IPS-18a (cell line): ENCODE measurements around the gene ABHD4.
"Not testable (repeated sequence)": the region's sequence is repeated elsewhere in the genome, so short reads cannot be mapped to it uniquely, and the experiment has no call there.

ENCODE experiments used
- H3K27ac ChIP-seq: one replicate; pipeline ENCODE4 v1.5.1; 2013; ENCODE audit warnings: low read length
- H3K27me3 ChIP-seq: one replicate; pipeline ENCODE4 v1.6.1; 2013; ENCODE audit warnings: mild to moderate bottlenecking, low read length; ENCODE audit not compliant: control insufficient read depth, insufficient read depth
- H3K36me3 ChIP-seq: one replicate; pipeline ENCODE4 v1.6.1; 2013; ENCODE audit warnings: low read depth, low read length; ENCODE audit not compliant: control insufficient read depth
- H3K4me1 ChIP-seq: one replicate; pipeline ENCODE4 v1.6.1; 2013; ENCODE audit warnings: low read depth, low read length; ENCODE audit not compliant: control insufficient read depth
- H3K4me3 ChIP-seq: one replicate; pipeline ENCODE4 v1.5.1; 2013; ENCODE audit warnings: low read length
- H3K9ac ChIP-seq: one replicate; pipeline ENCODE4 v1.6.1; 2013; ENCODE audit warnings: mild to moderate bottlenecking, low read length, moderate library complexity
- H3K9me3 ChIP-seq: one replicate; pipeline ENCODE4 v1.6.1; 2013; ENCODE audit warnings: low read depth, low read length; ENCODE audit not compliant: control insufficient read depth

Gene ABHD4

DNA sequence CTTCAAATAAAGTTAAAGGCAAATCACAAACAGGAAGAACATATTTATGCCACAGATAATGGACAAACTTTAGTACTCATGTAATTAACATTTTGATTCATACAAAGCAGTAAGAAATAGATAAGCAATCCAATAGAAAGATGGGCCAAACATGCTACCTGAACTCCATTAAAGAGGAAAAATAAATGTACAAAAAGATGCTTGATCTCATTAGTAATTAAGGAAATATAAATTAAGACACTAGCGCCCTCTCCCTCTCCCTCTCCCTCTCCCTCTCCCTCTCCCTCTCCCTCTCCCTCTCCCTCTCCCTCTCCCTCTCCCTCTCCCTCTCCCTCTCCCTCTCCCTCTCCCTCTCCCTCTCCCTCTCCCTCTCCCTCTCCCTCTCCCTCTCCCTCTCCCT is 37.9 kb downstream of the ABHD4 start:
- not testable (repeated sequence) for H3K4me1 ChIP-seq, H3K27me3 ChIP-seq, H3K9me3 ChIP-seq, H3K27ac ChIP-seq, H3K9ac ChIP-seq, H3K36me3 ChIP-seq, H3K4me3 ChIP-seq

DNA sequence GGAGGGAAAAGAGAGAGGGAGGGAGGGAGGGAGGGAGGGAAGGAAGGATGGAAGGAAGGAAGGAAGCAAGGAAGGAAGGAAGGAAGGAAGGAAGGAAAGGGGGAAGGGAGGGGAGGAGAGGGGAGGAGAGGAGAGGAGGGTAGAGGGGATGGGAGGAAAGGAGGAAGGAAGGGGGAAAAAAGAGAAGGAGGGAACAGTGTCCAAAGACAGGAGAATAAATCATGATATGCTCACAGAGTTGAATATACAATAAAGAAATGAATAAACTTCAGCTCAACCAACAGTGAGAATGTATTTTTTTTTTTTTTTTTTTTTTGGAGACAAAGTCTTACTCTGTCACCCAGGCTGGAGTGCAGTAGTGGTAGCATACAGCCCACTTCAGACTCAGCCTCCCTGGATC is 42.1 kb downstream of the ABHD4 start:
- H3K4me3 ChIP-seq = no peak overlapping the region
- H3K4me1 ChIP-seq = no peaks in the 10 kb centered on the region
- H3K9ac ChIP-seq = no peak overlapping the region
- no peaks in the 10 kb centered on the region for H3K36me3 ChIP-seq
- H3K27ac ChIP-seq = no peak overlapping the region
- no peaks in the 10 kb centered on the region for H3K9me3 ChIP-seq
- no peaks in the 10 kb centered on the region for H3K27me3 ChIP-seq

DNA sequence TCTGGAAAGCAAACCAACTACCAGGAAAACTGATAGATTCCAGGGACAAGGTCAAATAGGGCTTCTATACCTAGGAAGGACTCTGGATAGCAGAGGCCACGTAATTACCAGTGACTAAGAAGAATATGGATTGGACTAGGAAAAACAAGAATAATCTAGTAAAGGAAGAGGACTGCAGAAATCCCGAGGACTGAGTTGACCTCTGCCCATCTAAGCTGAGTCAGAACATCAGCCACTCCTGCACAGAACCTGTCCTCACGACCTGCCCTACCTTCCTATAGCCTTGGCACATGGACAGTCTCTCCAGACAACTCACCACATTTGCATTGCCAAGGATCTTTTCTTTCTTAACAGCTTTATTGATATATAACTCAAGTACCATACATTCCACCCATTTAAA is 43.7 kb downstream of the ABHD4 start:
- Histone ChIP-seq H3K27ac (no peak overlapping the region), H3K4me3 (no peak overlapping the region), H3K4me1 (no peaks in the 10 kb centered on the region)

DNA sequence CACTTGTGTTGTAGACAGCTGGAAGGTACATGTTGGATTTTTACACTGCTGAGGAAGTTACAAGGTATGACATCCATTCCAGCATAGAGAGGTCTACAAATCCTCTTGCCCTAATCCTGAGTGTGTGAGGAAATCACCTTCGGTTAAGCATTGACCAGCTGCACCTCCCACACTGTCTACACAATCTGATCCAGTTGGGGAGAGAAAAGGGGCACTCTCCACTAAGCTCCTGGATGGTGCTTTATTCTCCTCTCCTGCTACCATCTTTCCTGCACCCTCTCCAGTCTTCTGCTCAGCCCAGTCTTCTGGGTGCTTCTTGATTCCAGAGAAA is 46.2 kb downstream of the ABHD4 start, which contains the start of gene OR6J1:
Gene OR6J1, minus strand, starts transcription at position 48 of the 331 bp plus-strand sequence. CDS start 9,541 bp downstream, outside the sequence.
- H3K4me3 ChIP-seq = no peak within 1 kb of the TSS
- no peaks in the 10 kb centered on the region for H3K27me3 ChIP-seq
- H3K9me3 ChIP-seq = no peaks in the 10 kb centered on the region
- H3K27ac ChIP-seq = no peak within 1 kb of the TSS
- no peaks in the 10 kb centered on the region for H3K4me1 ChIP-seq
- H3K9ac ChIP-seq = no peak within 1 kb of the TSS
- H3K36me3 ChIP-seq = no peaks in the 10 kb centered on the region

More for the DNA sequence above, 43.7 kb downstream of the ABHD4 start:
- H3K36me3 ChIP-seq = no peaks in the 10 kb centered on the region
- no peak overlapping the region for H3K9ac ChIP-seq
- H3K27me3 ChIP-seq = no peaks in the 10 kb centered on the region
- H3K9me3 ChIP-seq = no peaks in the 10 kb centered on the region

- Histone ChIP-seq H3K27ac (no peak overlapping the region), H3K4me1 (no peaks in the 10 kb centered on the region), H3K36me3 (no peaks in the 10 kb centered on the region), H3K4me3 (no peak overlapping the region), H3K9ac (no peak overlapping the region), H3K27me3 (no peaks in the 10 kb centered on the region), H3K9me3 (no peaks in the 10 kb centered on the region)
These were observed 48.6 kb downstream of the ABHD4 start for GRCh38 chr14:22646570-22647254.

DNA sequence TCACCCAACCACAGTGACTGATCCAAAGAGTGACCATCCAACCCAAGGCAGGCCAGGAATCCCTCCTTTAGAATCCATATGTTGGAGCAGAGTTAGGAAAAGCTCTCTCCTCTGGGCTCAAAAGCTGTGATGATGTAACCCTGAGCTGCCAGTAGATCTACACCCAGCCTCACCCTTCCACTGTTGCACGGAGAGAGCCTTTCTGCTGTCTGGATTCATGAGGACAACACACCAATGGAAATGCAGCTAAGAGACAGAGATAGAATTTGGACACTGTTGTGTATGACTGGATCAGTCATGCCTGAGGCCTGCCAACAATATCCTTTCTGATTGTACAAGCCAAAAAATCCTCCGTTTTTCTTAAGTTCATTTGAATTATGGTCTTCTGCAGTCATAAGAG is 50.4 kb downstream of the ABHD4 start:
- Histone ChIP-seq H3K4me3 (no peak overlapping the region), H3K36me3 (no peaks in the 10 kb centered on the region), H3K9me3 (no peaks in the 10 kb centered on the region), H3K9ac (no peak overlapping the region), H3K4me1 (no peaks in the 10 kb centered on the region), H3K27ac (no peak overlapping the region), H3K27me3 (no peaks in the 10 kb centered on the region)

DNA sequence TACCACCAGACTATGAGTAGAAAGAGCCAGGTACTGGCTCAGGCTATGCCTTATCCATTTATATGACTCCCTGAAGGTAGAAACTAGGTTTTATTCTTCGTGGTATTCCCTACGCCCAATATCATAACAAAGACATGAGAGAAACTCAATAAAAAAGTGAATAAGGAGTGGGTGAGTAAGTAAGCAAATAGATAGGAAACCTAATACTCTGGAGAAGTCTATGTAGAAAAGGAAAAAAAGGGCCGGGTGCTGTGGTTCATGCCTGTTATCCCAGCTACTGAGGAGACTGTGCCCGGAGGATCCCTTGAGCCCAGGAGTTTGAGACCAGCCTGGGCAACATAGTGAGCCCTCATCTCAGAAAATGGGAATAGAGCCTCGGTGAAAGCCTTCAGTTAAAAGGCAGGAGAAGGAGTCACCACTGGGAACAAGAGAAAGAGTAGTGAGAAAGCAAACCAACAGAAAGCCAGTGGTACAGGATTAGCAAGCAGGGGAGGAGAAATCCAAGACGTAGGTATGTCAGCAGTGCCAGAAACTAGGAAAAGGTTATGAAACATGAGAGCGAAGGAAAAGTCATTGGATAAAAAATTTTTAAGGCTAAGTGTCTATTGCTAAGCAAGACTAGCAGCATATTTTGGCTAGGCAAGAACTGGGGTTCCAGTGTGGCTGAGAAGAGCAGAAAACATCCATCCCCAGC is 52.1 kb downstream of the ABHD4 start:
- Histone ChIP-seq H3K27me3 (no peaks in the 10 kb centered on the region), H3K4me3 (no peak overlapping the region), H3K9me3 (no peaks in the 10 kb centered on the region), H3K9ac (no peak overlapping the region), H3K36me3 (no peaks in the 10 kb centered on the region), H3K27ac (no peak overlapping the region), H3K4me1 (no peaks in the 10 kb centered on the region)

- Histone ChIP-seq H3K9me3 (no peaks in the 10 kb centered on the region), H3K27me3 (no peaks in the 10 kb centered on the region), H3K9ac (no peak overlapping the region), H3K27ac (no peak overlapping the region), H3K4me1 (no peaks in the 10 kb centered on the region), H3K4me3 (no peak overlapping the region), H3K36me3 (no peaks in the 10 kb centered on the region)
These were observed 52.9 kb downstream of the ABHD4 start for GRCh38 chr14:22650960-22651521.

- H3K27me3 ChIP-seq = no peaks in the 10 kb centered on the region
- no peak overlapping the region for H3K27ac ChIP-seq
- no peaks in the 10 kb centered on the region for H3K9me3 ChIP-seq
- no peak overlapping the region for H3K4me3 ChIP-seq
- H3K36me3 ChIP-seq = no peaks in the 10 kb centered on the region
- no peak overlapping the region for H3K9ac ChIP-seq
- H3K4me1 ChIP-seq = no peaks in the 10 kb centered on the region
These were observed 53.5 kb downstream of the ABHD4 start for GRCh38 chr14:22651586-22651985.

DNA sequence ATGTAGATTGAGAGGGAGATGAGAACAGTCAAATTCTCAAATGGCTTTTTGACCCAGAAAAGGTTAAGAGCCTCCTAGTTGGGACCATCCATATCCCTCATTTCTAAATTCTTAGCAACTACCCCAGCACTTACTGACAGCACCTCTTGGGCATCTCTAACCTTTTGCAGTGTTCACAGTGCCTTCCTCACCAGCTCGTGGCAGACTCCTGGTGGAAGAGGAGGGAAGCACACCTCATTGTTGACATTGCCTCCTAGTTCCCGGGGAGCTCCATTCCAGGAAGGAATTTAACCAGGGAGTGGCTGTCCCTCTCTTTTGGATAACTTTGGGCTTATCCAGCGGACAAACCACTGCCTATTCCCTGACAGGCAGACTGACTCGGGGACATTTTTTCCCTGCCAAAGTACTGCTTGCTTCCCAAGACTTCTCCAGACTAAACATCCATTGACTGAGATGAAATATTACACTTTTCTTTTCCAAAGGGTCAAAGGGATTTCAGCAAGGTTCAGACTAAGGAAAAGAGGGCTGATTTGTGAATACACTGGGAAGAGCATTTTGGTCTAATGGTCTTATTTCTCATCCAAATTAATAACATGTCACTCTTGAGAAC is 55.0 kb downstream of the ABHD4 start:
- Histone ChIP-seq H3K4me3 (no peak overlapping the region), H3K27ac (no peak overlapping the region), H3K9ac (no peak overlapping the region), H3K27me3 (no peaks in the 10 kb centered on the region), H3K9me3 (no peaks in the 10 kb centered on the region), H3K4me1 (no peaks in the 10 kb centered on the region), H3K36me3 (no peaks in the 10 kb centered on the region)

GRCh38 chr14:22656226-22656625 is 58.1 kb downstream of the ABHD4 start:
- Histone ChIP-seq H3K36me3 (no peaks in the 10 kb centered on the region), H3K9ac (no peak overlapping the region), H3K4me1 (no peaks in the 10 kb centered on the region), H3K9me3 (no peaks in the 10 kb centered on the region), H3K27ac (no peak overlapping the region), H3K4me3 (no peak overlapping the region), H3K27me3 (no peaks in the 10 kb centered on the region)
